Kidney capillary endothelial cell (primary cell): ENCODE data around the gene ZFPM1.

Experiments used
- DNase-seq: peaks from one replicate; pipeline ENCODE4 v3.0.0-alpha.2; 2018; ENCODE audit warnings: low spot score

ZFPM1 gene

DNA sequence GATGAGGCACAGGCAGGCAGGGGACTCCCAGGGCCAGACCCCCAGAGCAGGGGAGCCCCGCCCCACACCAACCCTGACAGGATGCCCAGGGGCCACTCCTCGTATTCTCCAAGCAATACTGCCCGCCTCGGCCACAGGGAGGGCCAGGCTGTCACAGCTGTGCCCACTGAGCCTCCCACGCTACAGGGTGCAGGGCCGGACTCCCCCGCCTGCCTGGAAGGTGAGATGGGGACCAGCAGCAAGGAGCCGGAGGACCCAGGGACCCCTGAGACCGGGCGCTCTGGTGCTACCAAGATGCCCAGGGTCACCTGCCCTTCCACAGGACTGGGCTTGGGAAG lies 18.8 kb upstream of the ZFPM1 start:
- DNase-seq: no peak

- no peak for DNase-seq
Observed at GRCh38 chr16:88434746-88435145, 18.3 kb upstream of the ZFPM1 start.

GRCh38 chr16:88435437-88436355 lies 17.4 kb upstream of the ZFPM1 start:
- DNase-seq: no peak

DNA sequence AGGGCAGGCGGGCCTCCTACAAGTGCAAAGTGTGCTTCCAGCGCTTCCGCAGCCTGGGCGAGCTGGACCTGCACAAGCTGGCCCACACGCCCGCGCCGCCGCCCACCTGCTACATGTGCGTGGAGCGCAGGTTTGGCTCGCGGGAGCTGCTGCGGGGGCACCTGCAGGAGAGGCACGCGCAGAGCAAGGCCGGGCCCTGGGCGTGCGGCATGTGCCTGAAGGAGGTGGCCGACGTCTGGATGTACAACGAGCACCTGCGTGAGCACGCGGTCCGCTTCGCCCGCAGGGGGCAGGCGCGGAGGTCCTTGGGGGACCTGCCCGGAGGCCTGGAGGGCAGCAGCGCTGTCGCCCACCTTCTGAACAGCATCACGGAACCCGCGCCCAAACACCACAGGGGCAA lies 16.3 kb upstream of the ZFPM1 start:
- DNase-seq: no peak

GRCh38 chr16:88437367-88437964 lies 15.6 kb upstream of the ZFPM1 start:
- no peak for DNase-seq

- DNase-seq: no peak
Observed at GRCh38 chr16:88438084-88438870, 14.8 kb upstream of the ZFPM1 start.

DNA sequence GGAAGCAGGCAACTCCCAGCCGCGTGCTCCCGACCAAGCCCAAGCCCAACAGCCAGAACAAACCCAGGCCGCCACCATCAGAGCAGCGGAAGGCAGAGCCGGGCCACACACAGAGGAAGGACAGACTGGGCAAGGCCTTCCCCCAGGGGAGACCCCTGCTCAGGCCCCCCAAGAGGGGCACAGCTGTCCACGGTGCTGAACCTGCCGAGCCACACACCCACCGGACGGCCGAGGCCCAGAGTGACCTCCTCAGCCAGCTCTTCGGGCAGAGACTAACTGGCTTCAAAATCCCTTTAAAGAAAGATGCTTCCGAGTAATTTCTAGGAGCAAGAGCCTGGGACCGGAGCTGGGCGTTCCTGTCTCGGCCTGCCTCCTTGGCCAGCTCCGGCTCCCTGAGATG lies 14.1 kb upstream of the ZFPM1 start:
- DNase-seq: no peak

GRCh38 chr16:88439706-88440105 lies 13.4 kb upstream of the ZFPM1 start:
- no peak for DNase-seq

DNA sequence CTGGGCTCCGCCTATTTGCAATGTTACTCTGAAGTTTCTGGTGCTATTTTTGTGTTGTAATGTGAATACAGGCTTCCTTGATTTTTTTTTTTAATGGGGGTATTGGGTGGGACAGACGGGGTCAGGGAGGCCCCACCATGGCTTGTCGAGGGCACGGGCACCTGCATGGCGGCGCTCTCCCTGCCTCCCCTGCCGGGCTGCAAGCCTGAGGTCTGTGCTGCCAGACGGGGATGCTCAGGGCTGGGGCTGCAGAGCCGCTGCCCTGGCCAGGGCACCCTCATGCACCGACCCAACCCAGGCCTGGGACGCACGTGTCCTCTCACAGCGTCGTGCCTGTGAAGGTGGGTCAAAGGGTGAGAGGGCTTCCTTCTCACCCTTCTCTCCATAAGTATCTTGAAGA lies 13.0 kb upstream of the ZFPM1 start:
- DNase-seq: no peak

DNA sequence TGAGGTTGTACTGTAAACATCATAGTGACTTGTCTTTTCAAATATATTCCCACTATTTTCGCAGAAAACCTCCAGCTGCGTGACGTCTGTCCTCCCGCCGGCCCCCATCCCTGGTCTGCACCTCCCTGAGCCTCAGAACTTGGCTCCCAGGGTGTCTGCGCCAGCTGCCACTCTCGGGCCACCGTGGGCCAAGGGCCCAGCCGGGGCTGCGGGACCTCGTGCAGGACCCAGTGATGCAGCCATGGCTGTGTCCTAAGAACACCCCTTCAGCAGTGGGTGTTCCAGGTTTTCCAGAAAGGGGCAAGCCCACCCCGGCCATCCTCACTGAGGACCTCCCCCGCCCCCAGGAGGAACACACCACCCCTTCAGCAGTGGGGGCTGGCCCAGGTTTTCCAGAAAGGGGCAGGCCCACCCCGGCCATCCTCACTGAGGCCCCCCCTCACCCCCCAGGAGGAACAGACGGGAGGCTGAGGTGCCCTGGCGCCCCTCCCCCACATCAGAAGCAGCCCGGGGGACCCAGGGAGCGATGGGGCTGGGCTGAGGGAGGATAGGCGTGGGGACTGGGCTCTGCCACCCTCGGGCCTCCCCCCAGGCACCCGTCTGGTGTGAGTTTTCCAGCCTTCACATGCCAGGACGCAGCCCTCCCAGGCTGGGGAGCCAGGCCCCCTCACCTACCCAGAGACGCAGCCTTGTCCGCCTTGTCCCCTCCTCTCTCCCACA lies 12.2 kb upstream of the ZFPM1 start:
- DNase-seq: no peak

- DNase-seq: no peak
Observed at GRCh38 chr16:88441460-88441859, 11.6 kb upstream of the ZFPM1 start.

GRCh38 chr16:88442383-88442726 lies 10.7 kb upstream of the ZFPM1 start:
- no peak for DNase-seq

DNA sequence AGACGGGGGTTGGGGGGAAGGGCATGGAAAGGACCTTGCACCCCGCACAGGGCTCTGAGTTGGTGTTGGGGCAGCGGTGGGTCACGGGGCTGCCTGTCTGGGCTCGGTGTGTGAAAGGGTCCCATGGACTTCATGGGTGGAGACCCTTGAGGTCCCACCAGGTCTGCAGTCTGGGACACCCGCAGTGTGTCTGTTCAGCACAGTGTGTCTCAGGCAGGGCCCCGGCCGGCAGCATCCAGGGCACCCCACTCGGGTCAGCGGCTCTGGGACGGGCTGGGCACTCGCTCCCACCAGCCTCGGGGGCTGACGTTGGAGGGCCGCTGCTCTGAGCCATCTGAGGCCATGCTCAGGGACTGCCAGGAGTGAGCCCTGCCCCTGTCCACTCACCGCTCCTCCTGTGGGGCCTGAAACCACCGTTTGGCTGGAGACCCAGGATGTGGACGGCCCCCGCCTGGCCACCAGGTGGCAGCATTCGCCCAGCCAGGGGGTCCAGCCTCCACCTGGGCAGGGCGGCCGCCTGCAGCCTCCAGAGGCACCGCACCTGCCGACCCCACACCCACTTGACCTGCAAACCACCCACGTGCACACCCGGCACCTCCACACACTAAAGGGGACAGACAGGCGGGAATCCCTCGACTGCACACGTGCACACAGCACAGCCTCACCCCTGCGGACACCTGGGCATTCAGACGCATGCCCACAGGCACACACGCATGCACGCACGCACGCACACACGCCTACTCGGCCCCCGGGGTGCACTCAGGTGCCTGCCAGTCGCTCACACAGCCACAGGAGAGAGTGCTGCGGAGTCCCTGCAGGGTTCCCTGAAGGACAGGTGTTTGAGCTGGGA lies 10.1 kb upstream of the ZFPM1 start:
- DNase-seq: no peak

DNA sequence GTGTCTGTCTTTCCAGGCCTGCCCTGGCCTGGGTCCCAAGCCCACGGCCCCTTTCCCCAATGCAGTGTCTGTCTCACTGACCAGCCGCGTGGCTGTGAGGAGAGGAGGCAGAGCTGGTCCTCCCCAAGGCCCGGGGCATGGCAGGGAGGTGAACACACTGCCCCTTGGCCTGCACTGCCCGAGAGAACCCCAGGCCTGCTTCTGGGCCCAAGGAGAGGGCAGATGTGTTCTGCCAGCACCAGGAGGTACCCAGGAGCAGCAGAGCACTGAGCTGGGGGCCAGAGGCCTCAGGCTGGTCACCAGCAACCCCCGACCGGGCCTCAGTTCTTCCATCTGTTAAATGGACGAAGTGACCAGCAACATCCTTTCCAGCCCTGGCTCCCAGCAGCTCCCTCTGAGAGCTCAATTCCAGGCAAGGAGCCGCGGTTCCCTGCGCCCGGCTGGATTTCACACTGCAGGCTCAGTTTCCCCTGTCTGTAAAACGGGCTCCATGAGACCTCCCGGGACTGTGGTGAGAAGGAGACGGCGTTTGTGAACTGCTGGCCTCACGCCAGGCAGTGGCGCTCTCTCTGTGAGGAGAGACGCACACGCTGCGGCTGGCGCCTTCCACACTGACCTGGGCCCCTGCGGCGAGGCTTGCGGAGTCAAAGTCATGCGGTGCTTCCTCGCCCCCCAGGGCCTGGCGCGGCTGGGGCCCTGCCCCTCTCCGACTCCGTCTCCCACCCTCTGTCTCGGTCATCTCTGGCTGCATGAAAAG lies 8.1 kb upstream of the ZFPM1 start:
- no peak for DNase-seq

DNA sequence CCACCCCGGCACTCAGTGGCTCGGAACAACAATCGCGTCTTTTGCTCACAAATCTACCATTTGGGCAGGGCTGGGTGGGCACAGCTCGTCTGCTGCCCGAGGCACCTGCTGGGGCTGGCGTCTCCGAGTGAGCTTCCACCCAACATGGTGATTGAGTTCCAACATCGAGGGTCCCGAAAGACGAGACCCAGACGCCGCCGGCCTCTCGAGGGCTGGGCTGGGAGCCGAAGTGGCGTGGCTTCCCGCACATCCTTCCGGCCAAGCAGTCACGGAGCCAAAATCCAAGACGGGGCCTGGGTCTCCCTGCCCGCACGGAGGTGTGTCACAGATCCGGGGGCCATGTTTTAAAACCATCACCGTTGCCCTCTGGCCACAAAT lies 7.5 kb upstream of the ZFPM1 start:
- no peak for DNase-seq

DNA sequence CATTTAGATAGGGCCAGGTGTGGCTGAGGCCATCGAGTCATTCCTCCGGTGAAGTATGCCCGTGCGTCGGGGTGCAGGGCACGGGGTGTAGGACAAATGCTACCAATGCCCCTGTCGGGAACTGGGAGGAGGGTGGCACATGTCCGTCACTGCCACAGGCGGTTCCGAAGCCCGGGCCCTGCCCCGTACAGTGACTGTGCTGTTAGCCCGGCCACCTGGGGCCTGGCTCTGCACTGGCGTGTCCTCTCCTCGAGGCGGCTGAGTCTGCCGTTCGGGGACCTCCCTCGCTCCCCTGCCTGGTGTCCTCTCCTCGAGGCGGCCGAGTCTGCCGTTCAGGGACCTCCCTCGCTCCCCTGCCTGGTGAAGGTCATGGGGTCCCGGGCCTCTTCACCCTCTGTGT lies 7.0 kb upstream of the ZFPM1 start:
- DNase-seq: no peak

GRCh38 chr16:88446736-88447135 lies 6.3 kb upstream of the ZFPM1 start:
- no peak for DNase-seq

- DNase-seq: no peak
Observed at GRCh38 chr16:88447881-88448280, 5.2 kb upstream of the ZFPM1 start.

GRCh38 chr16:88448461-88449266 lies 4.4 kb upstream of the ZFPM1 start:
- no peak for DNase-seq

- DNase-seq: no peak
Observed at GRCh38 chr16:88449267-88449561, 3.9 kb upstream of the ZFPM1 start.
